A549 (cell line): ENCODE measurements around the gene SLC25A13. TPM values are rescaled to one million over a fixed set of nuclear protein-coding genes. Genes with fewer than 3 reads are reported as not detected.

Source experiments
- ATAC-seq, 2 experiments: fragments of 200-7000 bp in 1 of 2; fragments of >200 bp in 1 of 2; cut with Nextera tagmentation in 1 of 2; cut with Tn5 transposase in 1 of 2; 3 replicates each; pipeline versions ENCODE4 v1.8.0 to v1.9.1; 2018 to 2020; ENCODE audit warnings: mild to moderate bottlenecking in 1 of 2, moderate library complexity in 1 of 2
- CTCF ChIA-PET: fragments of 300-600 bp; sonication (Branson Sonifier 250); formaldehyde crosslinking; extraction: SDS; loops from one replicate; lab custom pipeline; 2021; ENCODE audit warnings: antibody characterized with exemption, inconsistent platforms; lab: Yijun Ruan, JAX
- POLR2A ChIA-PET: fragments of 350-600 bp; formaldehyde crosslinking; extraction: SDS; loops from one replicate; lab custom pipeline; 2021; ENCODE audit warnings: antibody characterized with exemption, inconsistent platforms; lab: Yijun Ruan, JAX
- DNase-seq, 2 experiments: peaks; one replicate each; pipeline versions ENCODE4 v3.0.0 to v3.0.0-alpha.2; 2011 to 2016; ENCODE audit warnings: low read depth in 1 of 2, low spot score in 1 of 2
- FAIRE-seq: peaks from 2 replicates; lab custom pipeline; 2011; peaks lifted over from hg19 to GRCh38; lab: Jason Lieb, UNC
- H3K27ac ChIP-seq, 2 experiments: fragments of >200 bp; sonication (Bioruptor Twin); formaldehyde crosslinking; 3 replicates each; pipeline ENCODE4 v1.5.1; 2016 to 2017
- H3K4me1 ChIP-seq: fragments of >200 bp; sonication (Bioruptor Twin); formaldehyde crosslinking; 3 replicates; pipeline ENCODE4 v1.6.1; 2016
- H3K4me2 ChIP-seq: fragments of >200 bp; sonication (Bioruptor Twin); formaldehyde crosslinking; 3 replicates; pipeline ENCODE4 v1.6.1; 2016
- H3K4me3 ChIP-seq: fragments of >200 bp; sonication (Bioruptor Twin); formaldehyde crosslinking; 3 replicates; pipeline ENCODE4 v1.5.1; 2016
- H3K9me3 ChIP-seq: fragments of >200 bp; sonication (Bioruptor Twin); formaldehyde crosslinking; 3 replicates; pipeline ENCODE4 v1.6.1; 2016
- CBX8 ChIP-seq: fragments of 200-600 bp; sonication (generic); IDR thresholded peaks from 2 replicates; pipeline ENCODE4 v1.6.1; 2016
- CTCF ChIP-seq: fragments of >200 bp; sonication (Bioruptor Twin); formaldehyde crosslinking; IDR thresholded peaks from 3 replicates; pipeline ENCODE4 v1.5.1; 2016
- EHF ChIP-seq: fragments of 250-450 bp; sonication (Bioruptor Pico); IDR thresholded peaks from 2 replicates; pipeline ENCODE4 v1.5.0; 2020; ENCODE audit warnings: mild to moderate bottlenecking
- GATA3 ChIP-seq: IDR thresholded peaks from 2 replicates; pipeline ENCODE4 v1.6.1; 2012; ENCODE audit warnings: borderline replicate concordance
- HEYL ChIP-seq: fragments of 250-450 bp; sonication (Bioruptor Pico); IDR thresholded peaks from 2 replicates; pipeline ENCODE4 v1.8.0; 2021; ENCODE audit warnings: mild to moderate bottlenecking, moderate library complexity
- HMGXB4 ChIP-seq: fragments of 250-450 bp; sonication (Bioruptor Pico); IDR thresholded peaks from 2 replicates; pipeline ENCODE4 v1.5.0; 2021; ENCODE audit warnings: mild to moderate bottlenecking, moderate library complexity, borderline replicate concordance
- HOXB5 ChIP-seq: fragments of 250-450 bp; sonication (Bioruptor Pico); IDR thresholded peaks from 2 replicates; pipeline ENCODE4 v1.5.0; 2020; ENCODE audit warnings: mild to moderate bottlenecking, moderate library complexity
- KDM1A ChIP-seq: fragments of 200-600 bp; sonication (generic); IDR thresholded peaks from 2 replicates; pipeline ENCODE4 v1.6.1; 2016; ENCODE audit warnings: low read depth, mild to moderate bottlenecking
- MAX ChIP-seq: IDR thresholded peaks from 2 replicates; pipeline ENCODE4 v1.6.1; 2012
- MYC ChIP-seq: IDR thresholded peaks from 2 replicates; pipeline ENCODE4 v1.6.1; 2012; ENCODE audit warnings: mild to moderate bottlenecking, inconsistent platforms, low read length, improper control_type of control experiment, borderline replicate concordance
- NR3C1 ChIP-seq: fragments of >200 bp; sonication (Bioruptor Twin); formaldehyde crosslinking; IDR thresholded peaks from 3 replicates; pipeline ENCODE4 v1.6.1; 2017
- POLR2AphosphoS2 ChIP-seq: conservative IDR thresholded peaks from 2 replicates; pipeline ENCODE4 v1.6.1; 2012; ENCODE audit warnings: low read length, improper control_type of control experiment, inconsistent platforms
- RCOR1 ChIP-seq: fragments of 150-350 bp; IDR thresholded peaks from 2 replicates; pipeline ENCODE4 v1.6.1; 2014; ENCODE audit warnings: antibody characterized with exemption, low read length, low read depth
- SREBF2 ChIP-seq: fragments of 450-650 bp; IDR thresholded peaks from 2 replicates; pipeline ENCODE4 v1.6.1; 2014; ENCODE audit warnings: mild to moderate bottlenecking, moderate library complexity
- USF2 ChIP-seq: fragments of 450-650 bp; IDR thresholded peaks from 2 replicates; pipeline ENCODE4 v1.6.1; 2014; ENCODE audit warnings: antibody characterized with exemption
- WGBS: methylation state at CpG from one replicate; pipeline ENCODE4 v1.1.6; 2017; ENCODE audit errors: missing lambda C conversion rate; 5-methylcytosine and 5-hydroxymethylcytosine counted together
- polyA plus RNA-seq, 4 experiments: library from polyadenylated mRNA; depleted of rRNA in 3 of 4; stranded (reverse); fragments of >200 nt; fragmentation: RNase III in 1 of 4; extraction: RNeasy Plus Mini Kit Qiagen cat#74134 plus additional on column Dnase treatment in 1 of 4; gene quantifications; 2 replicates in 3 of 4; 3 replicates in 1 of 4; pipeline ENCODE4 v1.2.3, GENCODE V29; 2011 to 2017
- TF ChIP-seq, protein P1 (sequence below): fragments of 200-600 bp; sonication (generic); IDR thresholded peaks from 2 replicates; pipeline ENCODE4 v1.6.1; 2016; ENCODE audit warnings: antibody characterized with exemption, mild to moderate bottlenecking, moderate library complexity

SLC25A13 gene
- polyA plus RNA-seq, 2 of the 4 experiments (the other 2 are of a cell fraction), result 32.7 to 51.0 TPM

GRCh38 chr7:96331775-96332174, 9.9 kb upstream of the SLC25A13 start:
- DNase-seq (no peak), ATAC-seq (no peak), FAIRE-seq (no peak)
- POLR2A ChIA-PET, result no interaction called here
- H3K27ac ChIP-seq, result no peak overlapping the region
- 66% methylated on average over 3 of the region's 3 CpGs for WGBS
- H3K4me2 ChIP-seq, result no peak overlapping the region
- no peaks in the 10 kb centered on the region for H3K9me3 ChIP-seq
- H3K4me1 ChIP-seq, result no peaks in the 10 kb centered on the region
- no peak for TF ChIP-seq HMGXB4 (CRISPR knock-in tag)
- no peak overlapping the region for H3K4me3 ChIP-seq
- CTCF ChIA-PET, result no interaction called here

DNA sequence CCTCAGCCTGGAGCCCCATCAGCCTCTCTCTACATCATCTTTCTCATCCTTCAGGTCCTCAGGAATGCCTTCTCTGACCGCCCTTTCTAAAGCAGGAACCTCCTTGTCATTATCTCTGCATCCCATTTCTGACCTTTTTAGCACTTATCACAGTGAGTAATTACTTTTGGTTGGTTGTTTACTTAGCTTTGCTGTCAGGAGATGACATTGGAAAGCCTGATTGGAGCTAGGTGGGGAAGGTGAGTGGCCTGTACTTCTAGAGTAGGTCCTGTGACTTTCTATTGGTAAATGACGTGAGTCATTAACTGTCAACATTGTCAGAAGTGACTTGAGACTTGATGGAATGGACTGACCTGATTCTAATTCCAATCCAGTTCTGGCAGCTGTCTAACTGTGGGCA, 9.3 kb upstream of the SLC25A13 start:
- POLR2A ChIA-PET, result no interaction called here

DNA sequence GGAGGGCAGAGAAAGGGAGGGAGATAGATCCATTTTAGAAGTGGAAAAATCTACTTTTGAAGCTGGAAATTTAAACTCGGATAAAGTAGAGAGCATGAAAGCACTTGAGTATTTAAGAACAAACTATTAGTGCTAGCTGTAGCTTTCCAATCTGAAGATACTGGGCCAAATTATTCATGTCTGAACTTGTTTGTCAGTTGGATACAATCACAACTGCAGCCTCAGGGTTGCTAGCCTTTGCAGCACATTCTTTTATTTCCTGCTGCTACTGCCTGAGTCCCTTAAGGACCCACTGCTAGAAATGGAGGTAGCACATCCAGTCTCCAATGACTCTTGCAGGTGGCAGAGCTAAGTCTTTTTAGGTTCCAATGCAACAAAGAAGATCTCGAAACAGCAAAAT, 8.3 kb upstream of the SLC25A13 start:
- Histone ChIP-seq H3K4me3 (no peak overlapping the region), H3K4me2 (no peak overlapping the region), H3K9me3 (no peaks in the 10 kb centered on the region), H3K27ac (no peak overlapping the region)
- DNase-seq, result no peak
- no peak for FAIRE-seq
- ATAC-seq, result no peak
- TF ChIP-seq RCOR1, result no peak
- TF ChIP-seq, protein P1, sequence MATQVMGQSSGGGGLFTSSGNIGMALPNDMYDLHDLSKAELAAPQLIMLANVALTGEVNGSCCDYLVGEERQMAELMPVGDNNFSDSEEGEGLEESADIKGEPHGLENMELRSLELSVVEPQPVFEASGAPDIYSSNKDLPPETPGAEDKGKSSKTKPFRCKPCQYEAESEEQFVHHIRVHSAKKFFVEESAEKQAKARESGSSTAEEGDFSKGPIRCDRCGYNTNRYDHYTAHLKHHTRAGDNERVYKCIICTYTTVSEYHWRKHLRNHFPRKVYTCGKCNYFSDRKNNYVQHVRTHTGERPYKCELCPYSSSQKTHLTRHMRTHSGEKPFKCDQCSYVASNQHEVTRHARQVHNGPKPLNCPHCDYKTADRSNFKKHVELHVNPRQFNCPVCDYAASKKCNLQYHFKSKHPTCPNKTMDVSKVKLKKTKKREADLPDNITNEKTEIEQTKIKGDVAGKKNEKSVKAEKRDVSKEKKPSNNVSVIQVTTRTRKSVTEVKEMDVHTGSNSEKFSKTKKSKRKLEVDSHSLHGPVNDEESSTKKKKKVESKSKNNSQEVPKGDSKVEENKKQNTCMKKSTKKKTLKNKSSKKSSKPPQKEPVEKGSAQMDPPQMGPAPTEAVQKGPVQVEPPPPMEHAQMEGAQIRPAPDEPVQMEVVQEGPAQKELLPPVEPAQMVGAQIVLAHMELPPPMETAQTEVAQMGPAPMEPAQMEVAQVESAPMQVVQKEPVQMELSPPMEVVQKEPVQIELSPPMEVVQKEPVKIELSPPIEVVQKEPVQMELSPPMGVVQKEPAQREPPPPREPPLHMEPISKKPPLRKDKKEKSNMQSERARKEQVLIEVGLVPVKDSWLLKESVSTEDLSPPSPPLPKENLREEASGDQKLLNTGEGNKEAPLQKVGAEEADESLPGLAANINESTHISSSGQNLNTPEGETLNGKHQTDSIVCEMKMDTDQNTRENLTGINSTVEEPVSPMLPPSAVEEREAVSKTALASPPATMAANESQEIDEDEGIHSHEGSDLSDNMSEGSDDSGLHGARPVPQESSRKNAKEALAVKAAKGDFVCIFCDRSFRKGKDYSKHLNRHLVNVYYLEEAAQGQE, result no peak
- no peak for TF ChIP-seq GATA3
- no peak for TF ChIP-seq MAX
- no peak for TF ChIP-seq KDM1A
- no peak for TF ChIP-seq POLR2AphosphoS2
- no peak for TF ChIP-seq MYC
- no peak for TF ChIP-seq NR3C1
- no peak for TF ChIP-seq EHF (CRISPR knock-in tag)
- TF ChIP-seq, all 56 proteins: peak for 0
- WGBS, result 61% methylated on average over 2 of the region's 2 CpGs
- no peaks in the 10 kb centered on the region for H3K4me1 ChIP-seq
- CTCF ChIA-PET, result no interaction called here
- POLR2A ChIA-PET, result no interaction called here

More for the DNA sequence above, 9.3 kb upstream of the SLC25A13 start:
- CTCF ChIA-PET, result no interaction called here
- 65% methylated on average over 2 of the region's 2 CpGs for WGBS
- no peak for DNase-seq
- no peak for ATAC-seq
- Histone ChIP-seq H3K4me1 (no peaks in the 10 kb centered on the region), H3K4me2 (no peak overlapping the region), H3K27ac (no peak overlapping the region)
- FAIRE-seq, result no peak
- TF ChIP-seq SREBF2 (no peak), HEYL (CRISPR knock-in tag) (no peak)
- TF ChIP-seq, all 56 proteins: peak for 0
- no peak overlapping the region for H3K4me3 ChIP-seq
- no peaks in the 10 kb centered on the region for H3K9me3 ChIP-seq

- DNase-seq, result no peak
- no peak for FAIRE-seq
- H3K4me2 ChIP-seq, result no peak overlapping the region
- no peaks in the 10 kb centered on the region for H3K4me1 ChIP-seq
- no peak overlapping the region for H3K4me3 ChIP-seq
- H3K27ac ChIP-seq, result no peak overlapping the region
- H3K9me3 ChIP-seq, result no peaks in the 10 kb centered on the region
- ATAC-seq, result no peak
- CTCF ChIA-PET, result no interaction called here
- WGBS, result 5% methylated on average over 1 of the region's 1 CpG
- no peak for TF ChIP-seq CBX8
- no peak for TF ChIP-seq USF2
- no peak for TF ChIP-seq CTCF
- no peak for TF ChIP-seq HOXB5 (CRISPR knock-in tag)
- TF ChIP-seq, all 56 proteins: peak for 0
- POLR2A ChIA-PET, result no interaction called here
Observed at GRCh38 chr7:96329241-96329640, 7.3 kb upstream of the SLC25A13 start.
